Purkinje cell (primary cell): Measurements from ENCODE around the gene NADK. TPM values are rescaled to one million over a fixed set of nuclear protein-coding genes. Genes with fewer than 3 reads are reported as not detected.

Experiments
- polyA plus RNA-seq: library from polyadenylated mRNA; unstranded; fragments of >200 nt; fragmentation: Nextera tagmentation; gene quantifications from 2 replicates; pipeline ENCODE4 v1.2.1, GENCODE V29; 2014

NADK gene, protein sequence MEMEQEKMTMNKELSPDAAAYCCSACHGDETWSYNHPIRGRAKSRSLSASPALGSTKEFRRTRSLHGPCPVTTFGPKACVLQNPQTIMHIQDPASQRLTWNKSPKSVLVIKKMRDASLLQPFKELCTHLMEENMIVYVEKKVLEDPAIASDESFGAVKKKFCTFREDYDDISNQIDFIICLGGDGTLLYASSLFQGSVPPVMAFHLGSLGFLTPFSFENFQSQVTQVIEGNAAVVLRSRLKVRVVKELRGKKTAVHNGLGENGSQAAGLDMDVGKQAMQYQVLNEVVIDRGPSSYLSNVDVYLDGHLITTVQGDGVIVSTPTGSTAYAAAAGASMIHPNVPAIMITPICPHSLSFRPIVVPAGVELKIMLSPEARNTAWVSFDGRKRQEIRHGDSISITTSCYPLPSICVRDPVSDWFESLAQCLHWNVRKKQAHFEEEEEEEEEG
- 0.81 and 3.2 TPM in 2 replicates for polyA plus RNA-seq

GRCh38 chr1:1777950-1778662, at the start of gene NADK:
TSS of gene NADK (minus strand) at chr1:1778470. CDS start at chr1:1765406, 13,064 bp downstream.

GRCh38 chr1:1724035-1724864, 54.0 kb downstream of the NADK start, which contains the start of gene CDK11A:
TSS of gene CDK11A (minus strand) at chr1:1724357. CDS start at chr1:1722818, 1,539 bp downstream.

Other genes starting within 250 kb of the NADK start
- gene TMEM240, start 237.8 kb downstream of the NADK start, polyA plus RNA-seq: not detected in 2 replicates
- 86.2 and 86.3 TPM in 2 replicates for gene SSU72, start 203.6 kb downstream of the NADK start, polyA plus RNA-seq
- 1.5 and 1.9 TPM in 2 replicates for gene FNDC10, start 178.3 kb downstream of the NADK start, polyA plus RNA-seq
- gene MIB2, start 163.0 kb downstream of the NADK start, polyA plus RNA-seq: 1.2 and 1.9 TPM in 2 replicates
- gene MMP23B, start 146.3 kb downstream of the NADK start, polyA plus RNA-seq: not detected in 2 replicates
- gene CDK11B, start 119.5 kb downstream of the NADK start, polyA plus RNA-seq: 3.1 and 4.9 TPM in 2 replicates
- gene SLC35E2B, start 85.7 kb downstream of the NADK start, polyA plus RNA-seq: 5.5 and 7.4 TPM in 2 replicates
- gene CDK11A, start 54.1 kb downstream of the NADK start, polyA plus RNA-seq: 7.5 and 9.9 TPM in 2 replicates
- gene GNB1, start 112.6 kb upstream of the NADK start, polyA plus RNA-seq: 55.1 and 60.6 TPM in 2 replicates
- gene CALML6, start 136.8 kb upstream of the NADK start, polyA plus RNA-seq: not detected in 2 replicates
- gene TMEM52, start 140.8 kb upstream of the NADK start, polyA plus RNA-seq: not detected in 2 replicates
- gene CFAP74, start 225.3 kb upstream of the NADK start, polyA plus RNA-seq: 1.2 TPM in 1 of 2 replicates, not detected in the other
- gene GABRD, start 240.9 kb upstream of the NADK start, polyA plus RNA-seq: 4.5 and 7.8 TPM in 2 replicates